Neuronal stem cell (in vitro differentiated cells): ENCODE data around the gene TSPAN9.
A peak's percentile ranks its signal among the peaks of the same experiment; 100 is the strongest.

Source experiments
- DNase-seq: peaks from one replicate; pipeline ENCODE4 v3.0.0-alpha.2; 2013; ENCODE audit warnings: low spot score
- H2AFZ ChIP-seq: one replicate; pipeline ENCODE4 v1.6.1; 2013; ENCODE audit warnings: mild to moderate bottlenecking, low read length, inconsistent platforms
- H2AK5ac ChIP-seq: 2 replicates; pipeline ENCODE4 v1.6.1; 2013; ENCODE audit warnings: low read depth, mild to moderate bottlenecking, inconsistent platforms, low read length, moderate library complexity, mixed read lengths
- H2BK120ac ChIP-seq: 2 replicates; pipeline ENCODE4 v1.6.1; 2013; ENCODE audit warnings: low read depth, mild to moderate bottlenecking, inconsistent platforms, low read length, moderate library complexity, mixed read lengths
- H2BK12ac ChIP-seq: one replicate; pipeline ENCODE4 v1.6.1; 2013; ENCODE audit warnings: low read length, inconsistent platforms
- H2BK15ac ChIP-seq: 2 replicates; pipeline ENCODE4 v1.6.1; 2013; ENCODE audit warnings: mild to moderate bottlenecking, low read length, inconsistent platforms, mixed read lengths
- H2BK5ac ChIP-seq: one replicate; pipeline ENCODE4 v1.6.1; 2013; ENCODE audit warnings: inconsistent platforms, mild to moderate bottlenecking, low read length, moderate library complexity
- H3K14ac ChIP-seq: one replicate; pipeline ENCODE4 v1.6.1; 2013; ENCODE audit warnings: low read length, inconsistent platforms
- H3K18ac ChIP-seq: 2 replicates; pipeline ENCODE4 v1.6.1; 2013; ENCODE audit warnings: low read length, inconsistent platforms
- H3K23ac ChIP-seq: 2 replicates; pipeline ENCODE4 v1.6.1; 2013; ENCODE audit warnings: low read depth, mild to moderate bottlenecking, mixed read lengths, low read length, inconsistent platforms; ENCODE audit not compliant: poor library complexity
- H3K27ac ChIP-seq: replicated peaks from 3 replicates; pipeline ENCODE4 v1.5.1; 2013; ENCODE audit warnings: low read length, inconsistent platforms
- H3K27me3 ChIP-seq, 3 experiments: 2 replicates each; pipeline ENCODE4 v1.6.1; 2013; ENCODE audit warnings: low read length in 3 of 3, mild to moderate bottlenecking in 2 of 3, inconsistent platforms in 1 of 3, low read depth in 1 of 3, mixed read lengths in 1 of 3, moderate library complexity in 1 of 3; ENCODE audit not compliant: control insufficient read depth in 3 of 3, insufficient read depth in 3 of 3
- H3K36me3 ChIP-seq, 2 donors: replicated peaks in 1 of 2; 2 replicates each; pipeline ENCODE4 v1.6.1; 2013; ENCODE audit warnings: low read length in 2 of 2; ENCODE audit not compliant: control insufficient read depth in 2 of 2, insufficient read depth in 2 of 2
- H3K4ac ChIP-seq: 2 replicates; pipeline ENCODE4 v1.6.1; 2013; ENCODE audit warnings: inconsistent platforms, mild to moderate bottlenecking, low read length, moderate library complexity
- H3K4me1 ChIP-seq, 2 donors: 1 replicate in 1 of 2; 2 replicates in 1 of 2; pipeline ENCODE4 v1.6.1; 2013; ENCODE audit warnings: low read length in 2 of 2, low read depth in 1 of 2; ENCODE audit not compliant: control insufficient read depth in 2 of 2, insufficient read depth in 1 of 2
- H3K4me2 ChIP-seq: one replicate; pipeline ENCODE4 v1.6.1; 2013; ENCODE audit warnings: mild to moderate bottlenecking, low read length, inconsistent platforms; ENCODE audit not compliant: insufficient read depth, poor library complexity, severe bottlenecking
- H3K4me3 ChIP-seq, 2 donors: 2 replicates each; pipeline ENCODE4 v1.5.1; 2013; ENCODE audit warnings: low read length in 2 of 2, mild to moderate bottlenecking in 2 of 2, inconsistent platforms in 1 of 2, moderate library complexity in 1 of 2
- H3K79me1 ChIP-seq: one replicate; pipeline ENCODE4 v1.6.1; 2013; ENCODE audit warnings: low read depth, mild to moderate bottlenecking, inconsistent platforms, low read length, moderate library complexity
- H3K9ac ChIP-seq: one replicate; pipeline ENCODE4 v1.6.1; 2013; ENCODE audit warnings: mild to moderate bottlenecking, low read depth, low read length, inconsistent platforms; ENCODE audit not compliant: poor library complexity
- H3K9me3 ChIP-seq, 2 donors: replicated peaks in 1 of 2; 2 replicates each; pipeline versions ENCODE3 to v1.6.1; 2013; ENCODE audit warnings: low read length in 2 of 2, mild to moderate bottlenecking in 2 of 2, inconsistent platforms in 1 of 2, low read depth in 1 of 2, mixed read lengths in 1 of 2, moderate library complexity in 1 of 2; ENCODE audit not compliant: control insufficient read depth in 2 of 2, insufficient read depth in 1 of 2
- H4K8ac ChIP-seq: one replicate; pipeline ENCODE4 v1.6.1; 2013; ENCODE audit warnings: low read depth, mild to moderate bottlenecking, inconsistent platforms, low read length, moderate library complexity
- H4K91ac ChIP-seq: one replicate; pipeline ENCODE4 v1.6.1; 2013; ENCODE audit warnings: low read length, low read depth, mild to moderate bottlenecking, inconsistent platforms; ENCODE audit not compliant: poor library complexity
- WGBS, 2 donors: extraction: QIAGEN DNeasy Blood & Tissue Kit; methylation state at CpG; one replicate each; pipeline ENCODE4 v1.1.7; 2013; ENCODE audit warnings: missing lambda C conversion rate in 2 of 2, mixed read lengths in 1 of 2; ENCODE audit not compliant: insufficient read length in 2 of 2, insufficient replicate concordance in 1 of 2; ENCODE audit errors: extremely low coverage in 2 of 2; 5-methylcytosine and 5-hydroxymethylcytosine counted together

Gene TSPAN9

DNA sequence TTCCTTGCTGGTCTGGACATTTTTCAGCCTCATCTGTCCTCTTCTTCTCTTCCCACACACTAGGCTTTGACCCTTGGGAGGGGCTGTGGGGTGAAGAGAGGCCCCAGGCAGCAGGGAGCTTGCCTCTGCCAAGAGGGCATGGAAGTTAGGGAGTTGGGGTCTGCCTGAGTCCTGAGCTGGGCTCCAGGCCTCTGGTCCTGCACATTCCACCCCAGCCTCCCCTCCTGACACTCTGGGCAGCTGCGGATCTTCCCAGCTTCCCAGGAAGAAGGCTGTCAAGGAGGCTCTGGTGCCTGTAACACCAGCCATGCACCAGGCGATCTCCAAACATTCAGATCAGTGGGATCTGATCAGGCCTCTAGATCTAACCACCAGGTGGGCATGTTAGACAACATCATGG lies 244.7 kb downstream of the TSPAN9 start:
- Histone ChIP-seq H3K79me1 (no peaks in the 10 kb centered on the region), H3K9ac (no peak overlapping the region), H2AK5ac (no peak overlapping the region), H3K4me2 (no peak overlapping the region), H3K23ac (no peak overlapping the region), H3K14ac (no peak overlapping the region), H3K18ac (no peak overlapping the region), H3K4me1 (peaks cover 3 to 6% of the 10 kb centered on the region in 2 donors), H4K91ac (no peak overlapping the region), H3K4ac (no peak overlapping the region), H3K27ac (no peak overlapping the region), H3K36me3 (no peaks in the 10 kb centered on the region), H2BK12ac (no peak overlapping the region), H3K27me3 (peaks cover 0 to 33% (median 0%) of the 10 kb centered on the region in 3 experiments), H2AFZ (no peak overlapping the region), H2BK15ac (no peak overlapping the region), H3K9me3 (no peaks in the 10 kb centered on the region), H2BK120ac (no peak overlapping the region), H2BK5ac (no peak overlapping the region), H4K8ac (no peak overlapping the region), H3K4me3 (no peak overlapping the region)
- no peak for DNase-seq
- no CpG with 5 or more reads among the region's 2 CpGs for WGBS, 2 donors

GRCh38 chr12:3323002-3323685 lies 246.0 kb downstream of the TSPAN9 start:
- H3K18ac ChIP-seq: peak overlapping the region; percentile 35
- no peak overlapping the region for H3K27ac ChIP-seq
- H3K23ac ChIP-seq: no peak overlapping the region
- peaks cover 0 to 33% (median 0%) of the 10 kb centered on the region in 3 experiments for H3K27me3 ChIP-seq
- no peaks in the 10 kb centered on the region for H3K79me1 ChIP-seq
- H2AK5ac ChIP-seq: no peak overlapping the region
- no CpG with 5 or more reads among the region's 12 CpGs for WGBS, 2 donors
- H4K91ac ChIP-seq: peak overlapping the region; percentile 88
- DNase-seq: no peak
- H3K9me3 ChIP-seq: no peaks in the 10 kb centered on the region
- H3K9ac ChIP-seq: peak overlapping the region; percentile 10
- no peak overlapping the region for H2BK5ac ChIP-seq
- H3K4me3 ChIP-seq: no peak overlapping the region
- H4K8ac ChIP-seq: no peak overlapping the region
- H3K4me2 ChIP-seq: no peak overlapping the region
- H3K4ac ChIP-seq: no peak overlapping the region
- peaks cover 3 to 6% of the 10 kb centered on the region in 2 donors for H3K4me1 ChIP-seq
- no peak overlapping the region for H2BK120ac ChIP-seq
- peak overlapping the region; percentile 42 for H3K14ac ChIP-seq
- no peak overlapping the region for H2BK12ac ChIP-seq
- H2BK15ac ChIP-seq: peak overlapping the region; percentile 78
- no peak overlapping the region for H2AFZ ChIP-seq
- no peaks in the 10 kb centered on the region for H3K36me3 ChIP-seq

DNA sequence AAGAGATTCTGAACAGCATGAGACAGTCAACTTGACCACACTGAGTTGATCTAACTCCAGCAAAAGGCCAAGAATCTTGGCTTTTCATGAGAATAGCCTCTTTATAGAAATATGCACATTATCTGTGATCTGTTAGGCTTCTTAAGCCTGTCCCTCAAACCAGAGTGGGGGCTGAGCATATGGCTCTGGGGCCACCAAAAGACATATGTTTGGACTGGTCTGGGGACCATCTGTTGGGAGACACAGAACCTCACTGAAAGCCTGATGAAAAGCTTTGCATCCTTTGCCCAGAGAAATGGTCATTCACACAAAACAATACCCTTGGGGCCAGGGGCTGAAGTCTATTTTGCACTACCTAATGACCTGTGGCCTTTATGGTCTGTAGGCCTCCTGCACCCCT lies 248.6 kb downstream of the TSPAN9 start:
- Histone ChIP-seq H2BK5ac (no peak overlapping the region), H3K14ac (no peak overlapping the region), H2AFZ (no peak overlapping the region), H3K4me3 (no peak overlapping the region), H4K8ac (no peak overlapping the region), H2BK120ac (no peak overlapping the region), H2BK12ac (no peak overlapping the region), H3K18ac (no peak overlapping the region), H3K9ac (no peak overlapping the region), H3K4me1 (peaks cover 3 to 6% of the 10 kb centered on the region in 2 donors), H3K36me3 (no peaks in the 10 kb centered on the region), H3K79me1 (no peaks in the 10 kb centered on the region), H3K27ac (no peak overlapping the region), H3K4me2 (no peak overlapping the region), H3K9me3 (no peaks in the 10 kb centered on the region), H4K91ac (no peak overlapping the region), H3K4ac (no peak overlapping the region), H2AK5ac (no peak overlapping the region), H3K27me3 (peaks cover 0 to 37% (median 0%) of the 10 kb centered on the region in 3 experiments), H2BK15ac (no peak overlapping the region), H3K23ac (no peak overlapping the region)
- no peak for DNase-seq

- Histone ChIP-seq H4K8ac (no peak overlapping the region), H3K9ac (no peak overlapping the region), H3K4ac (no peak overlapping the region), H3K79me1 (no peaks in the 10 kb centered on the region), H3K23ac (no peak overlapping the region), H3K4me3 (no peak overlapping the region), H3K27me3 (peaks cover 0 to 36% (median 0%) of the 10 kb centered on the region in 3 experiments), H3K4me1 (peaks cover 3 to 6% of the 10 kb centered on the region in 2 donors), H3K4me2 (no peak overlapping the region), H2BK15ac (no peak overlapping the region), H2BK5ac (peak overlapping the region; percentile 76), H2BK120ac (peak overlapping the region; percentile 75), H2BK12ac (no peak overlapping the region), H2AK5ac (peak overlapping the region; percentile 35), H3K9me3 (no peaks in the 10 kb centered on the region), H3K18ac (peak overlapping the region; percentile 55), H3K27ac (no peak overlapping the region), H2AFZ (no peak overlapping the region), H4K91ac (no peak overlapping the region), H3K14ac (no peak overlapping the region), H3K36me3 (no peaks in the 10 kb centered on the region)
- no peak for DNase-seq
- no CpG with 5 or more reads among the region's 15 CpGs for WGBS, 2 donors
Observed at GRCh38 chr12:3326156-3326849, 249.1 kb downstream of the TSPAN9 start.
